Mesendoderm (in vitro differentiated cells): ENCODE results near the gene GNB1L.
A peak's percentile ranks its signal among the peaks of the same experiment; 100 is the strongest.

Experiments used
- DNase-seq: peaks from one replicate; pipeline ENCODE4 v3.0.0; 2013
- H2AK5ac ChIP-seq: 2 replicates; pipeline ENCODE4 v1.6.1; 2013; ENCODE audit warnings: low read length, inconsistent platforms
- H2BK120ac ChIP-seq: 2 replicates; pipeline ENCODE4 v1.6.1; 2013; ENCODE audit warnings: low read depth, mild to moderate bottlenecking, low read length, moderate library complexity, mixed read lengths
- H2BK15ac ChIP-seq: replicated peaks from 2 replicates; pipeline ENCODE4 v1.6.1; 2013; ENCODE audit warnings: low read depth, mild to moderate bottlenecking, moderate library complexity
- H2BK5ac ChIP-seq: 2 replicates; pipeline ENCODE4 v1.6.1; 2013; ENCODE audit warnings: low read length, inconsistent platforms
- H3K18ac ChIP-seq: 2 replicates; pipeline ENCODE4 v1.6.1; 2013; ENCODE audit warnings: mild to moderate bottlenecking, low read length, mixed read lengths
- H3K23ac ChIP-seq: one replicate; pipeline ENCODE4 v1.6.1; 2013; ENCODE audit warnings: low read length
- H3K27ac ChIP-seq: 2 replicates; pipeline ENCODE4 v1.5.1; 2013; ENCODE audit warnings: low read depth, mild to moderate bottlenecking, inconsistent platforms, low read length, moderate library complexity
- H3K27me3 ChIP-seq: 2 replicates; pipeline ENCODE4 v1.6.1; 2013; ENCODE audit warnings: low read length, control low read depth, mild to moderate bottlenecking, inconsistent platforms; ENCODE audit not compliant: insufficient read depth, poor library complexity
- H3K36me3 ChIP-seq: 2 replicates; pipeline ENCODE4 v1.6.1; 2013; ENCODE audit warnings: low read length, inconsistent platforms; ENCODE audit not compliant: control insufficient read depth, insufficient read depth
- H3K4ac ChIP-seq: one replicate; pipeline ENCODE4 v1.6.1; 2013; ENCODE audit warnings: low read depth, mild to moderate bottlenecking, low read length, moderate library complexity
- H3K4me1 ChIP-seq: 2 replicates; pipeline ENCODE4 v1.6.1; 2013; ENCODE audit warnings: low read depth, low read length, inconsistent platforms; ENCODE audit not compliant: control insufficient read depth
- H3K4me2 ChIP-seq: 2 replicates; pipeline ENCODE4 v1.6.1; 2013; ENCODE audit warnings: low read length
- H3K4me3 ChIP-seq: 2 replicates; pipeline ENCODE4 v1.5.1; 2013; ENCODE audit warnings: mild to moderate bottlenecking, low read length
- H3K56ac ChIP-seq: one replicate; pipeline ENCODE4 v1.6.1; 2013; ENCODE audit warnings: low read length
- H3K79me1 ChIP-seq: 2 replicates; pipeline ENCODE4 v1.6.1; 2013; ENCODE audit warnings: low read length, inconsistent platforms
- H3K79me2 ChIP-seq: 2 replicates; pipeline ENCODE4 v1.6.1; 2013; ENCODE audit warnings: mild to moderate bottlenecking, low read length; ENCODE audit not compliant: control insufficient read depth, insufficient read depth
- H3K9ac ChIP-seq: 2 replicates; pipeline ENCODE4 v1.6.1; 2013; ENCODE audit warnings: low read length, inconsistent platforms
- H4K5ac ChIP-seq: one replicate; pipeline ENCODE4 v1.6.1; 2013; ENCODE audit warnings: low read length
- H4K8ac ChIP-seq: one replicate; pipeline ENCODE4 v1.6.1; 2013; ENCODE audit warnings: low read depth, mild to moderate bottlenecking, control low read depth, low read length, moderate library complexity
- WGBS: extraction: QIAGEN DNeasy Blood & Tissue Kit; methylation state at CpG from one replicate; pipeline ENCODE4 v1.1.7; 2013; ENCODE audit warnings: low lambda C conversion rate, missing lambda C conversion rate; ENCODE audit not compliant: insufficient coverage; ENCODE audit errors: extremely low coverage; 5-methylcytosine and 5-hydroxymethylcytosine counted together

GNB1L gene

DNA sequence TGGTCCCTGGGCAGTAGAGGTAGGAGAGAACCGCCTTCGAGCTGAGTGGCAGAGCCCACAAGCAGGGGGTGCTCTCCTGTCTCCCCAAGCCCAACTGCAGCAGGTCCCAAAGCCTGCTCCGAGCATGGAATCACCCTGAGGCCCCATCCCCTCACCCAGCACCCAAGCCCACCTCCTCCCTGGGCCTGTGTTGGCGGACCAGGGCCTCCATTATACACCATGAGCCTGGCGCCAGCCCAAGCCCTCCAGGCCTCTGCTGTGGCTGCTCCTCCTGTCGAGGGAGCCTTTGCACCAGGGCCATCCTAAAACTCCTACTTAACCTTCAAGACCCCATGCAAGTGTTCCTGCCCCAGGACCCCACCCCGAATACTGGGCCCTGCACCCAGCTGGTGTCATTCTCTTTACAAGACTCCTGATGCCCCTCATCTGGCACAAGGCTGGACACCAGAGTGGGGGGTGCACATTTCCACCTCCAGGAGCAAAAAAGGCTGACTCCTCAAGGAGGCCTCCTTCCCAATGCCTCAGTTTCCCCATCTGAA lies 114.7 kb downstream of the GNB1L start:
- H3K27me3 ChIP-seq = no peaks in the 10 kb centered on the region

DNA sequence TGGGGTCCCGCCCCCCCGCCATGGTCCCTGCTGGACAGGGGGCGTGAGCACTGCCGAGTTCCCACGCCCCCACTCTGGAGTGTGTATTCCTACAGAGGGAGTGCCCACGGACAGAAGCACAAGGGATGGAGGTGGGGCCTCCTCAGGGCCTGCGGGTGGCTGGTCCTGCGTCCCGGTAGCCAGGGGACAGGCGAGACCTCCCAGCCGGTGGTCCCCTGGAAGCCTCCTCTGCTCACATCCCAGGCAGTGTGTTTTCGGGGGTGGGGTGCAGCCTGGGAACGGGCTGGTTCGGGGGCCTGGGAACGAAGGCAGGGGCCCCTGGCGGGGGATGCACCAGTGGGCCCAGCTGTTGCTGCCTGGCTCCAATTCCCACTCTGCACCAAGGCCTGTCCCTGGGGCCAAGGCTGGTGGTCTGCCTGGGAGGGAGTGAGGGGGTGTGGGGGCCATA lies 115.2 kb downstream of the GNB1L start:
- H3K79me1 ChIP-seq = no peaks in the 10 kb centered on the region
- H2BK15ac ChIP-seq = no peak overlapping the region
- H2BK5ac ChIP-seq = no peak overlapping the region
- no peak overlapping the region for H3K27ac ChIP-seq
- H3K4me1 ChIP-seq = no peaks in the 10 kb centered on the region
- H2AK5ac ChIP-seq = no peak overlapping the region
- no peaks in the 10 kb centered on the region for H3K79me2 ChIP-seq
- H3K4ac ChIP-seq = no peak overlapping the region
- H3K36me3 ChIP-seq = no peaks in the 10 kb centered on the region
- no peak for DNase-seq
- no peak overlapping the region for H3K56ac ChIP-seq
- H3K27me3 ChIP-seq = no peaks in the 10 kb centered on the region
- no peak overlapping the region for H3K4me2 ChIP-seq
- no peak overlapping the region for H4K5ac ChIP-seq
- H3K4me3 ChIP-seq = no peak overlapping the region
- H3K18ac ChIP-seq = no peak overlapping the region
- no peak overlapping the region for H2BK120ac ChIP-seq
- H3K9ac ChIP-seq = no peak overlapping the region
- H3K23ac ChIP-seq = no peak overlapping the region
- no peak overlapping the region for H4K8ac ChIP-seq
- whole genome bisulfite sequencing = no CpG with 5 or more reads among the region's 16 CpGs

More for the DNA sequence above, 114.7 kb downstream of the GNB1L start:
- Histone ChIP-seq H3K79me2 (no peaks in the 10 kb centered on the region), H3K36me3 (no peaks in the 10 kb centered on the region), H3K4me1 (no peaks in the 10 kb centered on the region), H3K27ac (no peak overlapping the region), H2AK5ac (no peak overlapping the region), H3K56ac (no peak overlapping the region), H3K4me2 (no peak overlapping the region), H4K5ac (no peak overlapping the region), H3K4me3 (no peak overlapping the region), H2BK5ac (no peak overlapping the region), H3K9ac (no peak overlapping the region), H3K4ac (no peak overlapping the region), H2BK15ac (no peak overlapping the region), H3K79me1 (no peaks in the 10 kb centered on the region), H4K8ac (no peak overlapping the region), H3K23ac (no peak overlapping the region), H2BK120ac (no peak overlapping the region), H3K18ac (no peak overlapping the region)
- WGBS = no CpG with 5 or more reads among the region's 7 CpGs
- no peak for DNase-seq

DNA sequence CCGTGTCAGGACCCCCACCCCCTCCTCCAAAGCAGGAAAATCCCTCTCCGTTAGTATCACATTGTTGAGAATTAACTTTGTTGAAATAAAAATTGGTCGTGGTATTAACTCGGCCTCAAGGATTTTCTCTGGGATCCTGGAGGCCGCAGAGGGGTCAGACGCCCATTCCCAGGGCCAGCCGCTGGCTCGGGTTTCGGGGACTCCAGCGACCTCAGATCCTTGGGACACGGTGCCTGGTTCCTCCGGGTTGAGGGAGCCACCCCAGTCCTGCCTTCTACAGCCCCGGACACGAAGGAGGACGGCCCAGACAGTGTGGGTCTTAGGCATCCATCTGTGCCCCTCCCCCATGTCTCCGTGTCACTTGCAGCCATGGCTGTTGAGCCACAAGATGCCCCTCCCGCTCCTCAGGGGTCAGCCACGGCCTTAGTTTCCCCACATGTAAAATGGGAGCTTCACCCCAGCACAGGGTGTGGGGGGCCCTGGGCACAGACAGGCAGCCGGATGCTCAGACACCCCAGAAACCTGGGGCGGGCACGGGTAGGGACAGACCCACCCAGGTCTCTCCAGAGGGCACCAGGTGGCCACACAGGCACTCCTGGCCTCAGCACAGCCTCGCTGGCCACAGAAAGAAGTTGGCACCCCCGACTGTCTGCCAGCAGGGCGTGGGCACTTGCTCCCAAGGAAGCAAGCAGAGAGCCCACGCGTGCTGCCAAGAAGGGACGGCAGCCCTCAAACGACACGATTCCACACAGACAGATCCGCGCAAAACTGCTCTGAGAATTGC lies 115.8 kb downstream of the GNB1L start:
- H3K36me3 ChIP-seq = no peaks in the 10 kb centered on the region
- no peak overlapping the region for H2BK5ac ChIP-seq

DNA sequence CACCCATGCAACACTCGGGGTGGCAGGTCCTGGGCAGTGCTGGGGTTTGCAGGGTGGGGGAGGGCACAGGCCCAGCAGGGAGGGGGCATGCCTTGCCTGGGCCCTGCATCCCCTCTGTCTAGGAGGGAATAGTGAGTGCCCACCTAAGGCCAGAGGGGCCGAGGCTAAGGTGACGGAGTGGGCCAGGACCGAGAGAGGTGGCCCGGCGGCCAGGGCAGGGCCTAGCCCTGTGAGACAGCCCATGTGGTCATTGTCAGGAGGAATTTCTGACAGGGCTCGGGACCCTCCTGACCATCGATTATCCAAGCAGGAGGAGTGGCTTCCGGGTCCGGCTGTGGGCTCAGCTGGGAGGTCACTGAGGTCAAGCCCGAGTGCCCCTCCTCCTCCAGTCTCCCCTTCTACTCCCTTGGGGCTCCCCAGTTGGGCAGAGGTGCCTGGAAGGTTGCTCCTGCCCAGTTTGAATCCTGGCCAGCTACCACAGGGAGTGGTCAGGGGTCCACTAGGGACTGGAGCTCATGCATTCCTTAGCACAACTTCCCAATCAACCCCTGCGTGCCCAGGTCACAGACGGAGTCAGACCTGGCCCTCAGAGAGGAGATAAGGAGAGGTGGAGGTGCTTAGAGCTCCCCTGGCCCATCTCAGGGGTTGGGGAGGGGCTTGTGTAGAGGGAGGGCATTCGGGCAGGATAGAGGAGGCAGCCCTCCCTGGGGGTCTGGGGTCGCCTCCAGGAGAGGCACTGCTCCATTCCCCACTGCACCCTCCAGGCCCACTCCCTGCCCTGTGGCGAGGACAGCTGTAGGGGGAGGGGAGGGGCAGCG lies 116.6 kb downstream of the GNB1L start:
- H3K79me1 ChIP-seq = no peaks in the 10 kb centered on the region
- no peak overlapping the region for H3K9ac ChIP-seq
- no peaks in the 10 kb centered on the region for H3K79me2 ChIP-seq
- H3K4me3 ChIP-seq = no peak overlapping the region
- H3K4me1 ChIP-seq = no peaks in the 10 kb centered on the region
- H3K23ac ChIP-seq = no peak overlapping the region
- H2BK5ac ChIP-seq = no peak overlapping the region
- H3K4ac ChIP-seq = no peak overlapping the region
- no peak overlapping the region for H3K18ac ChIP-seq
- no peak overlapping the region for H2BK15ac ChIP-seq
- no peak overlapping the region for H2BK120ac ChIP-seq
- no peak overlapping the region for H3K4me2 ChIP-seq
- H4K5ac ChIP-seq = no peak overlapping the region
- H4K8ac ChIP-seq = no peak overlapping the region
- H3K56ac ChIP-seq = no peak overlapping the region
- no peak for DNase-seq
- no peak overlapping the region for H3K27ac ChIP-seq
- WGBS = no CpG with 5 or more reads among the region's 17 CpGs
- H3K36me3 ChIP-seq = no peaks in the 10 kb centered on the region
- no peaks in the 10 kb centered on the region for H3K27me3 ChIP-seq
- H2AK5ac ChIP-seq = no peak overlapping the region

More for the DNA sequence above, 115.8 kb downstream of the GNB1L start:
- H3K4me3 ChIP-seq = no peak overlapping the region
- no peak overlapping the region for H2BK120ac ChIP-seq
- H3K23ac ChIP-seq = no peak overlapping the region
- H4K5ac ChIP-seq = no peak overlapping the region
- no peak overlapping the region for H2AK5ac ChIP-seq
- no peaks in the 10 kb centered on the region for H3K4me1 ChIP-seq
- H3K79me2 ChIP-seq = no peaks in the 10 kb centered on the region
- H4K8ac ChIP-seq = no peak overlapping the region
- H3K4me2 ChIP-seq = no peak overlapping the region
- H3K18ac ChIP-seq = no peak overlapping the region
- H3K56ac ChIP-seq = peak overlapping the region; percentile 49
- no peak overlapping the region for H3K27ac ChIP-seq
- H3K27me3 ChIP-seq = no peaks in the 10 kb centered on the region
- no CpG with 5 or more reads among the region's 31 CpGs for WGBS
- no peak for DNase-seq
- H2BK15ac ChIP-seq = no peak overlapping the region
- H3K79me1 ChIP-seq = no peaks in the 10 kb centered on the region
- H3K4ac ChIP-seq = no peak overlapping the region
- no peak overlapping the region for H3K9ac ChIP-seq

DNA sequence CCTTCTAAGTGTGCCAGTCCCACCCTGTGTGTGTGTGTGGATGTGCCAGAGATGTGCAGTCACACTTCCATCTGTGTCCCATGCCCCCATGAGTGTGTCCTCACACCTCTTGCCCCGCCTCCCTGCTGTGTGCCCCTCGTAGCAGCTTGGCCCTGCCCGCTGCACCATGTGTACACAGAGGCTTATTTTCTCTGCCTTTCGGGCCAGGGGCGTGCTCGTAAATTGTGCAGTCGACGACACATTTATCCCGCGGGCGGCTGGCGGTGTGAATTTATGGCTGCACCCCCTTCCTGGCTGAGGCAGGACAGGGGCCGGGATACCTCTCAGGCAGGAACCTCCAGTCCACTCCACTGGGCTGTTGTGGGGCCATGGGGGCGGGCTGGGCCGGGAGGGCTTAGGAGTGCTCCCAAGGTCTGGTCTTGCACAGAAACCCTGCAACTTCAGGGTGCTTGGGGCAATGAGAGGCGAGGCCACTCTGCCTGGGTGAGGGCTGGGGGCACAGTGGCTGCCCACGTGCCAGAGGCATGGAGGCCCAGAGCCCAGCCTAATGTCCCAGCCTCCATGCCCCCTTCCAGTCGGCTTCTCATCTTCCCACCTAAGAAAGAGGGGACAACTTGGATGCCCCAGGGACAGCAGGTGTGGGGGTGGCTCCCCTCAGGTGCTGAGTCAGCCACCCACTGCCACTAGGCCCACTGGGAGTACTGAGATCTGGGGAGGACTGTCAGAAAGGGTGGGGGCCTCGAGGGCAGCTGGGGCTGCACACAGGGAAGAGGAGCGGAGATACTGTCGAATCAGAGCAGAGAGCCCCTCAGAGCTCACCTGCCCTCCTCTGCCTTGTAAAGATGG lies 118.8 kb downstream of the GNB1L start:
- Histone ChIP-seq H2AK5ac (no peak overlapping the region), H3K79me2 (no peaks in the 10 kb centered on the region), H4K5ac (no peak overlapping the region), H3K18ac (no peak overlapping the region), H2BK120ac (no peak overlapping the region), H3K4me2 (no peak overlapping the region), H3K9ac (no peak overlapping the region), H3K56ac (no peak overlapping the region), H2BK15ac (no peak overlapping the region), H3K27me3 (no peaks in the 10 kb centered on the region), H3K27ac (no peak overlapping the region), H2BK5ac (no peak overlapping the region), H3K36me3 (no peaks in the 10 kb centered on the region), H4K8ac (no peak overlapping the region), H3K79me1 (no peaks in the 10 kb centered on the region), H3K4ac (no peak overlapping the region), H3K4me3 (no peak overlapping the region), H3K23ac (no peak overlapping the region), H3K4me1 (no peaks in the 10 kb centered on the region)
- no peak for DNase-seq
- no CpG with 5 or more reads among the region's 21 CpGs for WGBS
